ENCODE results near the gene AKAP13.
"Not testable (repeated sequence)": the region's sequence is repeated elsewhere in the genome, so short reads cannot be mapped to it uniquely, and the experiment has no call there.

AKAP13 gene

GRCh38 chr15:85636351-85636750, 255.9 kb downstream of the AKAP13 start:
- DNase-seq = no peak

DNA sequence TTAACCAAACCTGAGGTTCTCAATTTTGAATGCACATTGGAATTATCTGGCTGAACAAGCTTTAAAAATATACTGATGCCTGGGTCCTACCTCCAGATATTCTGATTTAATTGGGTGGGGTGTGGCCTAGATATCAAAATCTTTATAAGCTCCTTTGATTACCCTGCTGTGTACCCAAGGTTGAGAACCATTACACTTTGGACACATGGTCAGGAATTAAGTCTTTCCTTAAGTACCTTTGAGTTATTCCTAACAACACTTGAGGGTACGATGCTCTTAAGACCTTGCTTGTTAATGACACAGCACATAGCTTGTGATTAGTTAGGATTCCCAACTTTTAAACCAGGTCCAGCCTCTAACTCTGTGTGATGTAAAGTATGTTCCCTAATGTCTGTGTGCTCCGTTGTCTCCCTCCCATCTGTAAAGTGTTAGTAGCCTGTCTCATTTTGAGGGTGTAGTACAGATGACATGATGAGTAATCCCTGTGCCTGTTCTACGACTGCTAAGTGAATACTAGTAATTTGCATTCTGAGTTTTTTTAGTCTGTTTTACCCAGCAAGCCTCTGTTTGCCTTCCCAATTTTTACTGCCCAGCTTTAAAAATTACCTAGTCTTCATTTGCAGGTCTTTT, 259.5 kb downstream of the AKAP13 start:
- DNase-seq = no peak

GRCh38 chr15:85642065-85642692, 261.8 kb downstream of the AKAP13 start:
- DNase-seq = no peak

GRCh38 chr15:85642693-85643066, 262.3 kb downstream of the AKAP13 start:
- DNase-seq = no peak

GRCh38 chr15:85646538-85647091, 266.2 kb downstream of the AKAP13 start:
- no peak for DNase-seq

GRCh38 chr15:85649372-85649771, 269.0 kb downstream of the AKAP13 start:
- DNase-seq = no peak

- DNase-seq = no peak
Observed at GRCh38 chr15:85651548-85651947, 271.1 kb downstream of the AKAP13 start.

DNA sequence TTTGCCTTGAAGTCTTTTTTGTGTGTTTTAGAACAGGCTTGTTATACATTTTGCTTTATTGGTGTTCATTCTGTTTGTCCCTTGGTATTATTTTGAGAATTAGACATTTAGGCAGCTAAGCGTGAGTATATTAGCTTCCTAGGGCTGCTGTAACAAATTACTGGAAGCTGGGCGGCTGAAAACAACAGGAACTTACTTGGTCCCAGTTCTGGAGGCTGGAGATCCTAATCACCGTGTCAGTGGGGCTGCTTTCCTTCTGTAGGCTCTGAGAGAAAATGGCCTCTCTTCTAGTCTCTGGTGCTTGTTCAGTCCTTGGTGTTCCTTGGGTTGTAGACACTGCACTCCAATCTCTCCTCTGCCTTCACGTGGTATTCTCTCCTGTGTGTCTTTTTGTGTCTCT, 272.1 kb downstream of the AKAP13 start:
- no peak for DNase-seq

DNA sequence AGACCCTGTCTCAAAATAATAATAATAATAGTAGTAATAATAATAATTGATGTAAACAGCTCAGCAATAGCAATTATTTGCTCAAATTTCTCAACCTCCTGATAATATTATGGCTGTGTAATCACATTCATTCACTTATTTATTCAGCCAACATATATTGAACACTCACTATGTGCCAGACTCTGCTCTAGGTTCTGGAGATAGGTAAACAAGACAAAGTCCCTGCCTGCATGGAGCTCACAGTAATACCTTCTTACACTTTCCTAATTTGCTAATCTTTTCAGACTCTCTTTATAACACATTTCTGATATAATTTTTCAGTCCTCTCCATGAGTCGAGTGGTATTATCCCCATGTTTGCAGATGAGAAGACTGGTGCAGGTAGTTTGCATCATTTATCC, 276.7 kb downstream of the AKAP13 start:
- no peak for DNase-seq

DNA sequence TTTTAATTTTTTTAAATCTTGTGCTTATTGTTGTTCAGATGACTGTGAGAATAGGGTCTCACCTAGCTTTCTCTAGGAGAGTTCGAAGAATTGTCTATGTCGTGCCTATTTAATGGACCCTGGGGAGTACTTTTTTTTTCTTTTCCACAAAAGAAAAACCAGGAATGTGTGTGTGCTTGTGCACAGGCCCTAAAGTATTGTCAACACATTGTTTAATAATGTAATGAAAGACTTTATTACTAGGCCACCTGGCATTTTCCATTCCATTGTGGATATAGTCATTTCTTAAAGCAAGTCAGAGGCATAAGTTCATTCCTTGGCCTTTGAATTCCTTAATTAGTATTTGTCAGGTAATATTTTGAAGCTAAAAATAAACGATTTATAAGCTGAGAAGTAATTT, 278.4 kb downstream of the AKAP13 start:
- no peak for DNase-seq

- no peak for DNase-seq
Observed at GRCh38 chr15:85661859-85662258, 281.5 kb downstream of the AKAP13 start.

GRCh38 chr15:85665677-85666076, 285.3 kb downstream of the AKAP13 start:
- not testable (repeated sequence) for DNase-seq

GRCh38 chr15:85667491-85668424, 287.4 kb downstream of the AKAP13 start:
- DNase-seq = no peak

DNA sequence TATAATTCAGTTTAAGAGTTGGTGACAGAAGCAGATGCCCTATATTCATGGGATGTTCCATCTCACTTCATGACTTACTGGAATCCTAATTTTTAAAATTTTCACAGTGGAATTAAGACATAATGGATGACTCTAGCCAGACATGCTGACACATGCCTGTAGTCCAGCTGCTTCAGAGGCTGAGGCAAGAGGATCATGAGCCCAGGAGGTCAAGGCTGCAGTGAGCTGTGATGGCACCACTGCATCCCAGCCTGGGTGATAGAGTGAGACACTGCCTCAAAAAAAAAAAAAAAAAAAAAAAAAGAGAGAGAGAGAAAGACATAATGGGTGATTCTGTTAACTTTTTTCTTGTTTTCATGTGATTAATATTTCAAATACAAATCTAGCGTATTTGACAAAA, 290.8 kb downstream of the AKAP13 start:
- DNase-seq = no peak

GRCh38 chr15:85672332-85673084, 292.1 kb downstream of the AKAP13 start:
- DNase-seq = no peak

- DNase-seq = no peak
Observed at GRCh38 chr15:85673326-85673725, 292.9 kb downstream of the AKAP13 start.

- no peak for DNase-seq
Observed at GRCh38 chr15:85676342-85677098, 296.1 kb downstream of the AKAP13 start.

DNA sequence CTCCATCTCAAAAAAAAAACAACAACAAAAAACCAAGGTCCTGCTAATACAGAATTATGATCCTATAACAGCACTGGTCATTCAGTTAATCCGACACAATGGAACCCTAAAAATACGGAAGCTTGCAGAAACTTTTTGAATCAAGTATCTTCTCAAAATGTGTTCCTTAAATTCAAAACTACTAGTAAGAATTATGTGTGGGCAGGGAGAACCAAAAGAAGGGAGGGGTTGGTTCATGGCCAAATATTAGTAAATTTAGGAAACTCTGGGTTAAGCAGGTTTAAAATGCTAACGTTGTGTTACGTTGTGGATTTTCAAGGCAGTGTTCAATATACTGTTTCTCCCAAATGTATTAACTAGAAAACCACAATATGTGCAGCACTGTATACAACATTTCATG, 298.8 kb downstream of the AKAP13 start:
- no peak for DNase-seq

GRCh38 chr15:85681386-85681785, 301.0 kb downstream of the AKAP13 start:
- no peak for DNase-seq

DNA sequence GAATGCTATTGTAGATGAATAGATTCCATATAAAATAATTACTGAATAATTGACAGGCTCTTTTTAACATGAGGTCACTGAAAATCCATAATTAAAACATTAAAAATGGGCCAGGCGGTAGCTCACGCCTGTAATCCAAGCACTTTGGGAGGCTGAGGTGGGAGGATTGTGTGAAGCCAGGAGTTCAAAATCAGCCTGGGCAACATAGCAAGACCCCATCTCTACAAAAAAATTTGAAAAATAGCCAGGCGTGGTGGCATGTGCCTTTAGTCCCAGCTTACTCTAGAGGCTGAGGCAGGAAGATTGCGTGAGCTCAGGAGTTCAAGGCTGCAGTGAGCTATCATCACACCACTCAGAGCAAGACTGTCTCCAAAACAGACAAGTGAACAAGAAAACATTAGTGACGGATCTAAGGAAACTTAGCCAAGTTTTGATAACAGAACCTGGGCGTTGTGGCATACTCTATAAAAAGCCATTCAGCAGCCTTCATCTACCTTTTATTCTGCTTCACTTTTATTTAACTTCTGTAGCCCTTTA, 303.8 kb downstream of the AKAP13 start:
- DNase-seq = no peak

- DNase-seq = no peak
Observed at GRCh38 chr15:85685356-85685755, 305.0 kb downstream of the AKAP13 start.

- no peak for DNase-seq
Observed at GRCh38 chr15:85687329-85687728, 306.9 kb downstream of the AKAP13 start.
